GM12891 (cell line): ENCODE results near the gene YBX2.

Experiments used
- PAX5 ChIP-seq: IDR thresholded peaks from 2 replicates; pipeline ENCODE4 v1.6.1; 2011; ENCODE audit warnings: low read length, moderate library complexity, mild to moderate bottlenecking; ENCODE audit not compliant: insufficient read depth, severe bottlenecking
- POLR2A ChIP-seq: IDR thresholded peaks from 2 replicates; pipeline ENCODE4 v1.6.1; 2011; ENCODE audit warnings: low read depth, low read length, control low read depth
- POLR2AphosphoS5 ChIP-seq: IDR thresholded peaks from 2 replicates; pipeline ENCODE4 v1.6.1; 2011; ENCODE audit warnings: low read depth, low read length, control low read depth
- SPI1 ChIP-seq: IDR thresholded peaks from 2 replicates; pipeline ENCODE4 v1.6.1; 2011; ENCODE audit warnings: low read depth, low read length, control low read depth
- TAF1 ChIP-seq: IDR thresholded peaks from 2 replicates; pipeline ENCODE4 v1.6.1; 2011; ENCODE audit warnings: low read depth, low read length, control low read depth

DNA sequence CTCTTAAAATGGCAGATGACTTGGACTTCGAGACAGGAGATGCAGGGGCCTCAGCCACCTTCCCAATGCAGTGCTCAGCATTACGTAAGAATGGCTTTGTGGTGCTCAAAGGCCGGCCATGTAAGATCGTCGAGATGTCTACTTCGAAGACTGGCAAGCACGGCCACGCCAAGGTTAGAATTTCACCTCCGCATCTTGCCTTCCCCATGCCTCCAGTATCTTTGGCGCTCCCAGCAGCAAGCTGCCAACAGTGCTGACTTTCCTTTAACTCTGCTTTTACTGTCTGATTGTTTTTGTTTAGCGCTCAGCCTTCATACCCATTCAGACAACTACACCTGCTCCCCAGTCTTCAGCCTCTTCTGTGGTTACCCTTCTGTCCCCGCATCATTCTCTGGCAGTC is 15.2 kb upstream of the YBX2 start:
- TF ChIP-seq POLR2AphosphoS5 = 0 out of 2 replicates have a peak, but pooled peaks have one; percentile 21
- no peak for TF ChIP-seq POLR2A
- TF ChIP-seq TAF1 = no peak
- TF ChIP-seq SPI1 = no peak
- TF ChIP-seq PAX5 = no peak
